NCI-H187 (cell line): Measurements from ENCODE around the gene NKIRAS2.
A peak's percentile ranks its signal among the peaks of the same experiment; 100 is the strongest.
"Not testable (repeated sequence)": the region's sequence is repeated elsewhere in the genome, so short reads cannot be mapped to it uniquely, and the experiment has no call there.

ENCODE experiments used
- DNase-seq, 2 experiments: peaks; one replicate each; lab custom pipeline; 2025; lab: John Stamatoyannopoulos, UW

The NKIRAS2 gene

GRCh38 chr17:41998497-41998896 is 21.4 kb upstream of the NKIRAS2 start:
- DNase-seq = no peak

- no peak for DNase-seq
Observed at GRCh38 chr17:42000413-42001133, 19.3 kb upstream of the NKIRAS2 start.

DNA sequence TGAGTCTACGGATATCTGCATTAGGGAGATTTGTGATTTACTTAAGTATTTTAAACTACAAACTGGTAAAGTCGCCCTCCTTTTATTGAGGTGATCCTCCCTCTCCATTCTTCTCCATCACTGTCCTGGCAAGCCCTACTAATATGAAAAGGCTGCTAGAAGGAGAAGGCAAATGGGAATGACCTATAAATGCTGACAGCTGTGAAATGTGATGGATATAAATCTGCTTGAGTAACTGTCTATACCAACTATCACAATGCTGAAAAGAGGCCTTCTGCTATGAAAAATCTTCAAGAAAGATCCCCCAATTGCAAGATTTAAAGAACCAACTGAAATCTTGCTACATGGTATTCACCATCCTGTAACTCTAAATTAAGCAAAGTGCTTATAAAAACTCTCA is 18.2 kb upstream of the NKIRAS2 start:
- DNase-seq = no peak

GRCh38 chr17:42002175-42002791 is 17.6 kb upstream of the NKIRAS2 start:
- no peak for DNase-seq

- no peak for DNase-seq
Observed at GRCh38 chr17:42002792-42003301, 17.0 kb upstream of the NKIRAS2 start.

- DNase-seq = no peak
Observed at GRCh38 chr17:42005166-42005565, 14.7 kb upstream of the NKIRAS2 start.

DNA sequence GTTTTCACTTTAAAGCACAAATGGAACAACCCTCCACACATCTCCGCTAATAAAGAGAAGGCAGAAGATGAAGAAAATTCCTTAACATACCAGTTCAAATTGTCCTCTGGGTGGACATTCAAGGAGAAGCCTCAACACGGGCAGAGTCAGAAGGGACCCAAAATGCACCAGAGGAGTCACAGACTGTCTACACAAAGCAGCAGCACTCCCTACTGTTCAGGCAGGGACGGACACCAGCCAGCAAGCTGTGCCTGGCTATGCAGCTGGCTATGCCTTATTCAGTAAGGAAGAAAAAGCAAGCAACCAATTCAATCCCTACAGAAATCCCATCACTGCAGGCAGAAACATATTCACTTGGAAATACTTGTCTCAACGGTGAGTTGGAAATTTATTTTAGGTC is 10.7 kb upstream of the NKIRAS2 start:
- DNase-seq = no peak

DNA sequence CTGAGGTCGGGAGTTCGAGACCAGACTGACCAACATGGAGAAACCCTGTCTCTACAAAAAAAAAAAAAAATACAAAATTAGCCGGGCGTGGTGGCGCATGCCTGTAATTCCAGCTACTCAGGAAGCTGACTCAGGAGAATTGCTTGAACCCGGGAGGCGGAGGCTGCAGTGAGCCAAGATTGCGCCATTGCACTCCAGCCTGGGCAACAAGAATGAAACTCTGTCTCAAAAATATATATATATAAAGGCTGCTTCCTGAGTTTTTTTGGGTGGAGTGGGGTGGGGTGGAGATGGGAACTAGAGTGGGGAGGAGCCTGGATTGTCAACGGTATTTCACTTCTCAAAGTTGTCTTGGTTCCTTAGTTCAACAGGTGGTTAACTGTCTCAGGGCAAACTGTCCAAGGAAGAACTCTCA is 9.6 kb upstream of the NKIRAS2 start:
- DNase-seq = not testable (repeated sequence)

DNA sequence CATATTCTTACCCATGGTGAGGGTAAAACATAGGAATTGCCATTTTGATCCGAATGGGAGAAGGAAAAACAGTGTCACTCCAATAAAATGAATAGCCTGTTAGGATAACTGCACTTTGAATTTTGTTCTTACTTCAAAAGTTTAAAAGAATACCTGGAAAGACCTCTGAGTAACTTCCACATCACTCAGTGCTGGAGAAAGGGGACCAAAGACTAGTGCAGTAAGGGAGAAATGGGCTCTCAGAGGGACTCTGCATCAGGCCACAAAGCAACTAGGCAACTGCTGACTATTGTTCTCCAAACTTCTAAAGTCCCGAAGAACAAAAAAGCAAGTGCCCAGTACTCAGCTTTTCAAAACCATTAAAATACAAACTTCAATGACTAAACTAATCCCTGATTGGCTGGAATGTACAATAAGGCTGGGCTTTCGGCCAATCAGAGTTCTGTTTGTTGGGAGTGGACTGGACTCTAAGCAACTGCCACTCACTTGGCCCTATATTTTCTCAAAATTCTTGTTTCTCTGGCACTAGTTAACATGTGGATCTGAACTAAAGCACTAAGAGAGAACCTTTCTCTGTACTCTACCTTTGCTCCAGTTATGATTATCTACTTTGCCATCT is 8.9 kb upstream of the NKIRAS2 start:
- no peak for DNase-seq

DNA sequence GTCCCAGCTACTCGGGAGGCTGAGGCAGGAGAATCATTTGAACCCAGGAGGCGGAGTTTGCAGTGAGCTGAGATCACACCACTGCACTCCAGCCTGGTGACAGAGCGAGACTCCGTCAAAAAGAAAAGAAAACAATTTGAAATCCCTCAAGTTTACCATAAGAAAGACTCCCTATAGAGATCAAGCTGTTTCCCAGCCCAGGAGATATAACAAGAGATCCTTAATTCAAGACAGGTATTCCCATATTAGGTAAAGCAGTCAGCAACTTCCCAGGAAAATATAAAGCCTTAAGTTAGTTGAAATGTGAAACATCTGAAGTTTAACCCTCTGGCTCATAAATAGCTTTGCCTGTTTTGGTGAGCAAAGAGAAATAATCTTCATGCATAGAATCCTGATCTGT is 7.5 kb upstream of the NKIRAS2 start:
- not testable (repeated sequence) for DNase-seq

GRCh38 chr17:42013740-42014139 is 6.2 kb upstream of the NKIRAS2 start:
- not testable (repeated sequence) for DNase-seq

- DNase-seq = no peak
Observed at GRCh38 chr17:42016411-42016831, 3.5 kb upstream of the NKIRAS2 start.

DNA sequence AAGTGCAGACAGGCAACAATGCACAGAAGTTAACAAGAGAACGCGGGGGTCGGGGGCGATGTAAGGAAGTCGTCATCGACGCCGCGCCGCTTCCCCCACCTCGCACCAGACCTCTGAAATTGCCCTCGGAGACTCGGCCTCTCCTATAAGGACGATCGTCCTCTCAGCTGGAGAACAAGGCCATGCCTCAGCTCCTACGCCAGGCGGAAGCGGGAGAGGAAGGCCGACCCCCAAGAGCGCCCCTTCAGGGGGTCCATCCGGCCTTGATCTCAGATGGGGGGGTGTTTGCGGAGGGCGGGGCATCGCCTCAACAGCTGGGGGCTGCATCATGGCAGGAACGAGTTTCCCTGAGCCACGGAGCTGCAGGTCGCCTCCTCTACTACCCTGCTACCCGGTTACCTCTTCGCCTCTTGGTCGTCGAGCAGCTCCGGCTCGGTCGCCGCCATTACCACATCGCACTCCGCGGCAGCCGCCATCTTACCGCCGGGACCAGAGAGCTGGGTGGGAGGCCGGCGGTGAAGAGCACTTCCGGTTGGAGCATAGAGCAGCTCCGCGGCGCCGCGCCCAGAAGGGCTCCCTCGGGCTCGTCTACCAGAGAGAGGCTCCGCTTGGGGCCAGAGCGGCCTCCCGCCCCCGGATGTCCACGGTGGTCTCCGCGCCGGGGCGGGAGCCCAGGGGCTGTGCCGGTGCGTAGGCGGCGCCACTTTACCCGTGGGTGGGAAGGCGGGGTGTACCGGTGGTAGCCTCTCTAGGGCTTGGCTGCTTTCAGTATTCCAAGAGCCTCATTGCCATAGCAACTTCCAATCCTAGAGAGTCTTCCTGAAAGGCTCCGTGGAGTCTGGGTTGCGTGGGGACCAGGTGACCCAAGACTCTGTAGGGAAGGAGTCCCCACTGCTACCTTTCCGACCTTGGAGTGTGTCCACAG is 2.7 kb upstream of the NKIRAS2 start, which contains the start of gene DNAJC7:
Gene DNAJC7 (minus strand): TSS at position 499 of the 925 bp plus-strand sequence. CDS start 23 bp downstream, at position 476.
- peak; percentile 87 to 88 for DNase-seq

- DNase-seq = no peak
Observed at GRCh38 chr17:42017866-42018200, 2.1 kb upstream of the NKIRAS2 start.

GRCh38 chr17:42018339-42018738 is 1.6 kb upstream of the NKIRAS2 start:
- DNase-seq = no peak

DNA sequence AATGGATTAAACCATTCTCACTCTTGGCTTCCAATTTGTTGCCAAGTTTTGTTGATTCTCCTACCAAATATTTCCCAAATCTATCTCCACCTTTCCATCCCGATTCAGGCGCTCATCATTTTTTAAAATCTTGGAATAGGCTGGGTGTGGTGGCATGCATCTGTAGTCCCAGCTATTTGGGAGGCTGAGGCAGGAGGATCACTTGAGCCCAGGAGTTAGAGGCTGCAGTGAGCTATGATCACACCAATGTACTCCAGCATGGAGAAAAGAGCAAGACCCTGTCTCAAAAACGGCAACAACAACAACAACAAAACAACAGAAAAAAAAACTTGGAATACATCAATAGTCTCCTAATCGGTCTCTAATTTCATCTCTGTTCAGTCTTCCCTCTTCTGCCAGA is 902 bp upstream of the NKIRAS2 start:
- DNase-seq = no peak

DNA sequence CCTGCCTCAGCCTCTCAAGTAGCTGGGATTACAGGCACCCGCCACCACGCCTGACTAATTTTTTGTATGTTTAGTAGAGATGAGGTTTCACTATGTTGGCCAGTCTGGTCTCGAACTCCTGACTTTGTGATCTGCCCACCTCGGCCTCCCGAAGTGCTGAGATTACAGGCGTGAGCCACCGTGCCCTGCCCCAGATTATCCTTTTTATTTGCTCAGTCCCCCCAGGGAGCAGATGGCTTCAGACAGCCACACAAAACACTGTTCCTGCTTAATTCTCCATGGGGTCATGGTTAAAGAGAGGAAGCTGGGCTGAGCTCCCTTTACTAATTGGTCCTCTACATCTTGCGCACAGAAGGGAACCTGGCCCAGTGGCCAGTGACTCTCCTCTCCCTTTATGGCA is 955 bp downstream of the NKIRAS2 start:
- not testable (repeated sequence) for DNase-seq

GRCh38 chr17:42023524-42024349 is 3.8 kb downstream of the NKIRAS2 start:
- DNase-seq = no peak

DNA sequence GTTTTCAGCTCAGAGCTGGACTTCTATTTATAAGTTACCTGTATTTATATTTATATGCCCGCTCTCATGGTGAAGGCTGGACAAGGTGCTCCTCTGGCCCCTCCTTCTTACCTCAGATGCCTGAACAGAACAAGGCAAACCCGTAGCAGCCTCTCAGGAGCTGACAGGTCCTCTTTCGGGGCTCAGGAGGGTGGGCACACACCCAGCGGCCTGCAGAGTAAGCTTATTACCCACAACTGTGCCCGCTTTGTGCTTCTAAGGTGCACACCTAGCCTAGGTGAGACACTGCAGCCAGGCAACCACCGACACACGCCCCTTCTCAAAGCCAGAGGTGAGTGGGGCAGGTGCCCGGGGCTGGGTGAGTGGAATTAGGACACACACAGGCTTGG is 5.3 kb downstream of the NKIRAS2 start:
- DNase-seq = no peak

DNA sequence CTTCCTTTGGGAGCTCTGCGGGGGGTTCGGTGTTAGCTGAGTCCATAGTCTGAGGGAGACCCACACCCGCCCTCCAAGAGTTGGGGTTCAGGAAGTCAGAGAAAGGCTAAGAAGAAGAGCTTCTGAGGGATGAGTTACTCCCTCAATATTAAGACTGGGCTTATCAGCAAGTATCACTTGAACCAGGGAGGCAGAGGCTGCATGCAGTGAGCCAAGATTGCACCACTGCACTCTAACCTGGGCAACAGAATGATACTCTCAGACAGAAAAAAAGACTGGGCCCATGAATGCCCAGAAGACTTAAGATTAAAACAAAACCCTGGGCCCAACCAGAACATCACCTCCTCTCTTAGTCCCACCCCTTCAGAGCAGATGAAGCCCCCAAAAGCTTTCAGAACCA is 6.0 kb downstream of the NKIRAS2 start:
- no peak for DNase-seq
